Parathyroid adenoma (tissue), 2 donors: ENCODE data around the gene CHAD.

Source experiments
- H2AFZ ChIP-seq: fragments of 300-600 bp; sonication (generic); one replicate; pipeline ENCODE4 v1.7.0; 2017; ENCODE audit warnings: antibody characterized with exemption, mild to moderate bottlenecking
- H3K27ac ChIP-seq: fragments of 300-600 bp; sonication (generic); one replicate; pipeline ENCODE4 v1.7.0; 2017
- H3K27me3 ChIP-seq: fragments of 300-600 bp; sonication (generic); one replicate; pipeline ENCODE4 v1.7.0; 2017; ENCODE audit warnings: low read length; ENCODE audit not compliant: control insufficient read depth, insufficient read depth
- H3K36me3 ChIP-seq: fragments of 300-600 bp; sonication (generic); one replicate; pipeline ENCODE4 v1.7.0; 2017; ENCODE audit warnings: low read length; ENCODE audit not compliant: control insufficient read depth, insufficient read depth
- H3K4me1 ChIP-seq: fragments of 300-600 bp; sonication (generic); one replicate; pipeline ENCODE4 v1.7.0; 2017; ENCODE audit warnings: control low read depth
- H3K4me2 ChIP-seq: fragments of 300-600 bp; sonication (generic); one replicate; pipeline ENCODE4 v1.7.0; 2017; ENCODE audit warnings: low read length
- H3K4me3 ChIP-seq: fragments of 300-600 bp; sonication (generic); one replicate; pipeline ENCODE4 v1.7.0; 2017; ENCODE audit warnings: low read depth, low read length
- H3K79me2 ChIP-seq: fragments of 300-600 bp; sonication (generic); one replicate; pipeline ENCODE4 v1.7.0; 2017; ENCODE audit warnings: control low read depth
- H3K9ac ChIP-seq: fragments of 300-600 bp; sonication (generic); one replicate; pipeline ENCODE4 v1.7.0; 2017; ENCODE audit warnings: mild to moderate bottlenecking
- H3K9me3 ChIP-seq: fragments of 300-600 bp; sonication (generic); one replicate; pipeline ENCODE4 v1.7.0; 2017; ENCODE audit warnings: low read length; ENCODE audit not compliant: control insufficient read depth
- TF ChIP-seq, protein P1 (sequence below): fragments of 300-600 bp; sonication (generic); IDR thresholded peaks from one replicate; pipeline ENCODE4 v1.7.0; 2017; ENCODE audit warnings: antibody characterized with exemption, mild to moderate bottlenecking
- donor health status: primary hyperparathyroidism.

The CHAD gene

DNA sequence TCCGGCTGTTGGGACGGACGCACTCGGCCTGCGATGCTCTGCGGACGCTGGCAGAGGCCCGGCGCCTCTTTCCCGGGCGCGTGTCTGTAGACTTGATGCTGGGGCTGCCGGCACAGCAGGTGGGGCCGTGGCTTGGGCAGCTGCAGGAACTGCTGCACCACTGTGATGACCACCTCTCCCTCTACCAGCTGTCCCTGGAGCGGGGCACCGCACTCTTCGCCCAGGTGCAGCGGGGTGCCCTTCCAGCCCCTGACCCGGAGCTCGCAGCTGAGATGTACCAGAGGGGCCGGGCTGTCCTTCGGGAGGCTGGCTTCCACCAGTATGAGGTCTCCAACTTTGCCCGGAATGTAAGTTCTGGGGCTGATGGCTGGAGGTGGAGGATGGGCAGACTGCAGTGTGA, 13.4 kb upstream of the CHAD start:
- H3K27ac ChIP-seq = no peak overlapping the region
- no peaks in the 10 kb centered on the region for H3K79me2 ChIP-seq

DNA sequence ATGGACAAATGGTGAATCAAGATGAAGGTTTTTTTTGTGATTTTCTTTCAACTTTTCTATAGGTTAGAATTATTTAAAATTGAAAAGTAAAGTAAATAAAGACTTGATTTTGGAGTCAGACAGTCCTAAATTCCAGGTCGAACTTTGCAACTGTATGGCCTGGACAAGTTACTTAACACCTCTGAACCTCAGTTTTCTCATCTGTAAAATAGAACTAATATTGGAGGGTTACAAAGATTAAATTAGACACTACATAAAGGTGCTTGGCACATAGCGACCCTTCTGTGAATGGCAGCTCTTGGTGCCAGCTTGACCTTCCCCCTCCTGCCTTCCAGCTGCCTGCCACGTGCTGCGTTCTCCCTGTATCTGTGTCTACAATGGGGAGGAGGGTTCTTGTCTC, 13.0 kb upstream of the CHAD start:
- Histone ChIP-seq H3K36me3 (no peaks in the 10 kb centered on the region), H3K4me3 (no peak overlapping the region), H3K27me3 (no peaks in the 10 kb centered on the region), H3K4me1 (peaks cover 9% of the 10 kb centered on the region), H3K9ac (no peak overlapping the region), H3K79me2 (no peaks in the 10 kb centered on the region), H2AFZ (no peak overlapping the region), H3K9me3 (no peaks in the 10 kb centered on the region), H3K4me2 (no peak overlapping the region), H3K27ac (no peak overlapping the region)
- TF ChIP-seq, protein P1, sequence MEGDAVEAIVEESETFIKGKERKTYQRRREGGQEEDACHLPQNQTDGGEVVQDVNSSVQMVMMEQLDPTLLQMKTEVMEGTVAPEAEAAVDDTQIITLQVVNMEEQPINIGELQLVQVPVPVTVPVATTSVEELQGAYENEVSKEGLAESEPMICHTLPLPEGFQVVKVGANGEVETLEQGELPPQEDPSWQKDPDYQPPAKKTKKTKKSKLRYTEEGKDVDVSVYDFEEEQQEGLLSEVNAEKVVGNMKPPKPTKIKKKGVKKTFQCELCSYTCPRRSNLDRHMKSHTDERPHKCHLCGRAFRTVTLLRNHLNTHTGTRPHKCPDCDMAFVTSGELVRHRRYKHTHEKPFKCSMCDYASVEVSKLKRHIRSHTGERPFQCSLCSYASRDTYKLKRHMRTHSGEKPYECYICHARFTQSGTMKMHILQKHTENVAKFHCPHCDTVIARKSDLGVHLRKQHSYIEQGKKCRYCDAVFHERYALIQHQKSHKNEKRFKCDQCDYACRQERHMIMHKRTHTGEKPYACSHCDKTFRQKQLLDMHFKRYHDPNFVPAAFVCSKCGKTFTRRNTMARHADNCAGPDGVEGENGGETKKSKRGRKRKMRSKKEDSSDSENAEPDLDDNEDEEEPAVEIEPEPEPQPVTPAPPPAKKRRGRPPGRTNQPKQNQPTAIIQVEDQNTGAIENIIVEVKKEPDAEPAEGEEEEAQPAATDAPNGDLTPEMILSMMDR = no peak

More for the DNA sequence above, 13.4 kb upstream of the CHAD start:
- H3K9me3 ChIP-seq = no peaks in the 10 kb centered on the region
- TF ChIP-seq, protein P1 = no peak
- H3K9ac ChIP-seq = no peak overlapping the region
- H3K4me1 ChIP-seq = peaks cover 11% of the 10 kb centered on the region
- no peak overlapping the region for H2AFZ ChIP-seq
- no peaks in the 10 kb centered on the region for H3K27me3 ChIP-seq
- H3K4me3 ChIP-seq = no peak overlapping the region
- no peaks in the 10 kb centered on the region for H3K36me3 ChIP-seq
- H3K4me2 ChIP-seq = no peak overlapping the region

DNA sequence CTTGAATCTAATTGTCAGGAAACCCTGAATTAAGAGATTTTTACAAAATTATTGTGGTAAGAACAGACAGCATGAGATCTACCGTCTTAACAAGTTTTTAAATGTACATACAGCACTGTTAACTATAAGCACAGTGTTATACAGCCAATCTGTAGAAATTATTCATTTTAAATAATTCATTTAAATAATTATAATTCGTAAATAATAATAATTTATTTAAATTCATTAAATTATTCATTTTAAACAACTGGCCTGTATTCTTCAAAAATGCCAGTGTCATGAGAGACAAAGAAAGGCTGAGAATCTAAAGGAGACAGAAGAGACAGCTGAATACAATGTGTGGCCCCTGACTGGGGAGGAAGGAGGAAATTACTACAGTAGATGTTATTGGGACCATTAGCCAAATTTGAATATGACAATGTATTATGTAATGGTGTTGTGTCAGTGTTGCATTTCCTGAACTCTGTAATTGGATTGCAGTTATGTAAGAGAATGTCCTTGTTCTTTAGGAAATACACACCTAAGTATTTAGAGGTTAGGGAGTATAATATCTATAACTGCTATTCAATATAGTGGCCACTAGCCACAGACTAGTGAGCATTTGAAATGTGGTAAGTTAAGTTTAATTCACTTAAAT, 12.3 kb upstream of the CHAD start:
- no peaks in the 10 kb centered on the region for H3K36me3 ChIP-seq
- no peaks in the 10 kb centered on the region for H3K79me2 ChIP-seq
- peaks cover 13% of the 10 kb centered on the region for H3K4me1 ChIP-seq
- H3K4me3 ChIP-seq = no peak overlapping the region
- H3K4me2 ChIP-seq = no peak overlapping the region
- H2AFZ ChIP-seq = no peak overlapping the region
- H3K9ac ChIP-seq = no peak overlapping the region
- no peaks in the 10 kb centered on the region for H3K9me3 ChIP-seq
- H3K27ac ChIP-seq = no peak overlapping the region
- H3K27me3 ChIP-seq = no peaks in the 10 kb centered on the region
- TF ChIP-seq, protein P1 = no peak

DNA sequence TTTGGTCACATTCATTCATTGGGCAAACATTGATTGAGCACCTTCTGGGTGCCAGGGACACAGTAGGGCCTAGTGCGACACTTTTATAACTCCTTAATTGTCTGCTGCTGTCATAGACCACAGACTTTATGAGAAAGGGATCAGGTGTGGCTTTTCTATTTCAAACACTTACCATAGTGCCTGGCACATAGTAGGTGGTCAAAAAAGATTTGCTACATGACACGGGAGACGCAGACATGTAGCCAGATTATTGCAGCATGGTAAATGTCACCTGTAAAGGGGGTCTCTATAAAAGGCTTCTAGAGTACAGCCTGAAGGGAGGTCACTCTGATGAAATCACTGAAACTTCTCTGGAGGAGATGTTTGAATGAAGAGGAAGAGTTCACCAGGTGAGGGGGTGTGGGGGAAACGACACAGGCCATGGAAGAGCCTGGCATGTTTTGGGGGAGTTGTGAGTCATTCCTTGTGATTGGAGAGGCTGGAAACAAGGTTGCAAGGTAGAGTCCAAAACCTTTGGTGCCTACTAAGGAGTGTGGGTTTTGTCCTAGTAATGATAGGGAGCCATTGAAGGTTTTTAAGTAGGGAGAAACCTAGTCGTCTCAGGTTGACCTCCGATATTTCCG, 11.6 kb upstream of the CHAD start:
- TF ChIP-seq, protein P1 = no peak
- Histone ChIP-seq H3K4me2 (no peak overlapping the region), H3K27ac (peak overlapping the region; percentile 83), H2AFZ (no peak overlapping the region), H3K27me3 (no peaks in the 10 kb centered on the region), H3K9me3 (no peaks in the 10 kb centered on the region), H3K9ac (no peak overlapping the region), H3K4me1 (peaks cover 13% of the 10 kb centered on the region), H3K36me3 (no peaks in the 10 kb centered on the region), H3K4me3 (no peak overlapping the region), H3K79me2 (no peaks in the 10 kb centered on the region)
